Measurements from ENCODE around the gene KLHL30.

KLHL30 gene

DNA sequence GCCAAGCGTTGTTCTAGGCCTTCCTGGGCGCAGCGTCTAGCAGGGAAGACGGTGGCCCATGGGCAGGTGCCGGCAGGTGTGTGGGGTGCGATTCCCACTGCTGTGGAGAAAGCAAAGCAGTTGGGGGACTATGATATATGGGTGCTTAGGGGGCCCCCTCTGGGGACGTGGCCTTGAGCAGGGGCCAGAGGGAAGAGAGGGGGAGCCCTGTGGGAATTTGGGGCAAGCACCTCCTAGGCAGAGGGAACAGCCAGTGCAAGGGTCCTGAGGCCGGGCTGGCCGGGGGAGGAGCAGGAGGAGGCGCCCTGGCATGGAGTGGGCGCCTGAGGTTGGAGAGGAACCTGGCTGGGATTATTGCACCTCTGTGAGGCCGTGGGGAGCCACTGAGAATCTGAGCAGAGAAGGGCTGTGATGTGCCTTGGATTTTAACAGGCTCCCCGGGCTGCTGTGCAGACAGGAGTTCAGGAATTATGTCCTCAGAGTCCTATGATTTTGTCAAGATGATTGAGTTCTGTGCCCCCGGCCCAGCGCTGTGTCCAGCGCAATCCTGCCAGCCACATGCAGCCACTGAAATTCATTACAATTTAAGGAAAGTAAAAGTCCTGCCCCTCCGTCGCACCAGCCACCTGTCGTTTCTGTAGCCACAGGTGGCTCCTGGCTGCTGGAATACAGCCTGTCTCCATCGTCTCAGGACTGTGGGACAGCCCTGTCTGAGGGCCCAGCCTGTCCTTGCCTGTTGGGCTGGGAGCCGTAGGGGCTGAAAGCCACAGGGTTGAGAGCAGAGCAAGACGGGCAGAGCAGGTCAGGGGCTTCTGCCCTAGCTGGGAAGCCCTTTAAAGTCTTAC lies 9.1 kb upstream of the KLHL30 start:
- TF ChIP-seq, protein P1, sequence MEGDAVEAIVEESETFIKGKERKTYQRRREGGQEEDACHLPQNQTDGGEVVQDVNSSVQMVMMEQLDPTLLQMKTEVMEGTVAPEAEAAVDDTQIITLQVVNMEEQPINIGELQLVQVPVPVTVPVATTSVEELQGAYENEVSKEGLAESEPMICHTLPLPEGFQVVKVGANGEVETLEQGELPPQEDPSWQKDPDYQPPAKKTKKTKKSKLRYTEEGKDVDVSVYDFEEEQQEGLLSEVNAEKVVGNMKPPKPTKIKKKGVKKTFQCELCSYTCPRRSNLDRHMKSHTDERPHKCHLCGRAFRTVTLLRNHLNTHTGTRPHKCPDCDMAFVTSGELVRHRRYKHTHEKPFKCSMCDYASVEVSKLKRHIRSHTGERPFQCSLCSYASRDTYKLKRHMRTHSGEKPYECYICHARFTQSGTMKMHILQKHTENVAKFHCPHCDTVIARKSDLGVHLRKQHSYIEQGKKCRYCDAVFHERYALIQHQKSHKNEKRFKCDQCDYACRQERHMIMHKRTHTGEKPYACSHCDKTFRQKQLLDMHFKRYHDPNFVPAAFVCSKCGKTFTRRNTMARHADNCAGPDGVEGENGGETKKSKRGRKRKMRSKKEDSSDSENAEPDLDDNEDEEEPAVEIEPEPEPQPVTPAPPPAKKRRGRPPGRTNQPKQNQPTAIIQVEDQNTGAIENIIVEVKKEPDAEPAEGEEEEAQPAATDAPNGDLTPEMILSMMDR (IDR thresholded peaks at IDR 0.05; ENCODE audit: low read depth, low read length, missing control alignments): no peak
- in situ Hi-C loops (cut with HindIII; ENCODE audit: low sequenced_read_pairs): no loop called here
- DNase-seq (ENCODE audit: low read depth): no peak
- no peak overlapping the region for H3K4me3 ChIP-seq (ENCODE audit: low read depth, low read length)

DNA sequence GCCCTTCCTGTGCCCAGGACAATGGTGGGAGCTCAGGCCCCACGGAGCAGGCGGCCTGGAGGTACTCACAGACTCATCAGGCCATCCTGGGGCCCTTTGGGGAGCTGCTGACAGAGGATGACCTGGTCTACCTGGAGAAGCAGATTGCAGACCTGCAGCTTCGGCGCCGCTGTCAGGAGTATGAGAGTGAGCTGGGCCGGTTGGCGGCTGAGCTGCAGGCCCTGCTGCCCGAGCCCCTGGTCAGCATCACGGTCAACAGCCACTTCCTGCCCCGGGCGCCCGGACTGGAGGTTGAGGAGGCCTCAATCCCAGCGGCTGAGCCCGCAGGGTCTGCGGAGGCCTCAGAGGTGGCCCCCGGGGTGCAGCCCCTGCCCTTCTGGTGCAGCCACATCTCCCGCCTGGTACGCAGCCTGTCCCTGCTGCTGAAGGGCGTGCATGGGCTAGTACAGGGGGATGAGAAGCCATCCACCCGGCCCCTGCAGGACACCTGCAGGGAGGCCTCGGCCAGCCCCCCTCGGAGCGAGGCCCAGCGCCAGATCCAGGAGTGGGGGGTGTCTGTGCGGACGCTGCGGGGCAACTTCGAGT lies 8.3 kb upstream of the KLHL30 start:
- in situ Hi-C loops (cut with HindIII; ENCODE audit: low sequenced_read_pairs): no loop called here
- H3K4me3 ChIP-seq (ENCODE audit: low read depth, low read length): no peak overlapping the region
- TF ChIP-seq, protein P1 (IDR thresholded peaks at IDR 0.05; ENCODE audit: low read depth, low read length, missing control alignments): no peak
- no peak for DNase-seq (ENCODE audit: low read depth)

DNA sequence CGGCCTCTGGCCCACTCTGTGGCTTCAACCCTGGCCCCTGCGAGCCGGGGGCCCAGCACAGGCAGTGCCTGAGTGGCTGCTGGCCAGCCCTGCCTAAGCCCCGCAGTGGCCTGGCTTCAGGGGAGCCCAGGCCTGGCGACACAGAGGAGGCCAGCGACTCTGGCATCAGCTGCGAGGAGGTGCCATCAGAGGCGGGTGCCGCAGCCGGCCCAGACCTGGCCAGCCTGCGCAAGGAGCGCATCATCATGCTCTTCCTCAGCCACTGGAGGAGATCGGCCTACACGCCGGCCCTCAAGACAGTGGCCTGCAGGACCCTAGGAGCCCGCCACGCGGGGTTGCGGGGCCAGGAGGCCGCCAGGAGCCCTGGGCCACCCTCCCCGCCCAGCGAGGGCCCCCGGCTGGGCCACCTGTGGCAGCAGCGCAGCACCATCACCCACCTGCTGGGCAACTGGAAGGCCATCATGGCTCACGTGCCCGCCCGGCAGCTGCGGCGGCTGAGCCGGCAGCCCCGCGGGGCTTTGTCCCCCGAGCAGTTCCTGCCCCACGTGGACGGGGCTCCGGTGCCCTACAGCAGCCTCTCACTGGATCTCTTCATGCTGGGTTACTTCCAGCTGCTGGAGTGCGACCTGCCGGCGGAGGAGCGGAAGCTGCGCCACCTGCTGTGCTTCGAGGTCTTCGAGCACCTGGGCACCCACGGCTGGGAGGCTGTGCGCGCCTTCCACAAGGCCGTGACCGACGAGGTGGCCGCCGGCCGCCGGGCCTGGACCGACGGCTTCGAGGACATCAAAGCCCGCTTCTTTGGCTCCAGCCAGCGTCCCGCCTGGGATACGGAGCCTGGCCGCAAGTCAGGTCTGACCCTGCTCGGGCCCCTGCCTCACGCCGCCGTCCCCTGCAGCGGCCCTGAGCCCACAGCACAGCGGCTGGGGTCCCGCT lies 7.5 kb upstream of the KLHL30 start:
- in situ Hi-C loops (cut with HindIII; ENCODE audit: low sequenced_read_pairs): no loop called here
- DNase-seq (ENCODE audit: low read depth): no peak
- TF ChIP-seq, protein P1 (IDR thresholded peaks at IDR 0.05; ENCODE audit: low read depth, low read length, missing control alignments): no peak
- H3K4me3 ChIP-seq (ENCODE audit: low read depth, low read length): no peak overlapping the region

DNA sequence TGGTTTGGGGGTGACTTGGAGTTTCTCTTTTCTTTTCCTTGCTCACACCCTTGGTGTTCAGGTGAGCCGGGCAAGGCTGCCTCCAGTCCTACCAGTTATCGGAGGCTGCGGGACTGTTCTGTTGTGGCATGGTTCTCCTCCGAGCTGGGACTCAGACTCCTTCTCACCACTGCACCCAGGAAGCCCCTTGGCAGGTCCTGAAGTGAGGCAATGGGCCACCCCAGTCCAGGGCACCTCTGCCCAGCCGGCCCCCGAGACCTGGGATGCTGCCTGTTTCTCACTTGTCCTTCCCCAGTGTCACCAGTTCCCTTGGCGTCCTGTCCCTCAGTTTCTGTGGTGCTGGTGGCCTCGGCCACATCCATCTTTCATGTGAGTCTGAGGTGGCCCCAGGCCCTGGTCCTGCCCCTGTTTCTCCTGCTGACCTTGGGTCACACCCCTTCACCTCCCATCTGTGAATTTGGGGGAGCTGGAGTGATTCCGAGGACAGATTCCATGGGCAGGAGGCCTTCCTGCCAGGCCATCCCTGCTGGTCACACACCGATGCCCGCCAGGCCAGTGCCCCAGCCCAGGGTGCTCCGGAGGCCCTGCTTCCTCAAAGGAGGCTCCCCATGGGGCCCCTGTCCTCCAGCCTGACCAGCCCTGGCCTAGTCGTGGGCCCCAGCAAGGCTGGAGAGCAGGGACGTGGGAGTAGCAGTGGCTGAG lies 6.6 kb upstream of the KLHL30 start:
- no peak for DNase-seq (ENCODE audit: low read depth)
- no peak overlapping the region for H3K4me3 ChIP-seq (ENCODE audit: low read depth, low read length)

DNA sequence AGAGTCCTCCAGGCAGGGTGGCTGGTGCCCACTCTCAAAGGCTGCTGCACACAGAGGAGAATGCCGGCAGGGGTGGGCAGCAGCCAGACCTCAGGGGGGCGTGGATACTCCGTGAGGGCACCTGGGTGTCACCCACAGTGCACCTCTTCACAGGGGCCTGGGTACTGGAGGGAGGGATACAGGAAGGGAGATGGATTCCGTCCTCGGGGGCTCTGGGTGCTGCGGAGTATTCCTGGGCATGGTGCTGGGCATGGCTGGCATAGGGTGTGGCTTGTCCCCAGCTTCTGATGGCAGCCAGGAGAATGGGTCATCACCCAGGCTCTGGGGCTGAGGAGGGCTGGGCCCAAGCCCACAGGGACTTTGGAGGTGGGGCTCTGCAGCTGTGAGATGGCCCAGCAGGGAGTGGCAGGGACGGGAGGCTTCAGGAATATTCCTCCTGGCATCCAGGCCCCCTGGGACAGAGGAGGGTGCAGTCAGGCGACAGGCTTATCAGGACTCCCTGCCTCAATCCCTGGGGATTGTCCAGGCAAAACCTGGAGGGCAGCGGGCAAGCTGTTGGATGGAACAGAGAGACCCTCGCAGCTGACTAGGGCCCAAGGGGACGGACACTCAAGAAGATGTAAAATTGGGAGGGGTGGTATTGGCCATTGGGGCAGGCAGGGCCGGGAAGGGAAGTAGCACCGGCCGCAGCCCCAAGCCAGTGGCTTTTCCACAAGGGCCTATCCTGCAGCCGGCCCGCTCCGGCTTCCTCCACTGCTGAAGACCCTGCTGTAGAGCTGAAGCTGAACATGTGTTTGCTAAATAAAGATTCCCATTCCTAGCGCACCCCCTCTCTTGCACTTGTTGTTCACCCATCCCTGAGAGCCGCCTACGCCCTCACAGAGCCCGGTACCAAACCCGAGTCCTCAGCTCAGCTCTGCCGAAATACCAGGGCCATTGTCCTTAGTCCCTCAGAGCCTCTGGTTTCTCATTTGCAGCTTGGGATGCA lies 5.7 kb upstream of the KLHL30 start:
- no peak for DNase-seq (ENCODE audit: low read depth)
- in situ Hi-C loops (cut with HindIII; ENCODE audit: low sequenced_read_pairs): no loop called here
- H3K4me3 ChIP-seq (ENCODE audit: low read depth, low read length): no peak overlapping the region
- TF ChIP-seq, protein P1 (IDR thresholded peaks at IDR 0.05; ENCODE audit: low read depth, low read length, missing control alignments): no peak

More for the DNA sequence above, 6.6 kb upstream of the KLHL30 start:
- in situ Hi-C loops (cut with HindIII; ENCODE audit: low sequenced_read_pairs): no loop called here
- TF ChIP-seq, protein P1 (IDR thresholded peaks at IDR 0.05; ENCODE audit: low read depth, low read length, missing control alignments): no peak

Data from astrocyte of the cerebellum (primary cell).